GM04503 (cell line): Measurements from ENCODE around the gene PPOX.

Experiments
- DNase-seq: peaks from one replicate; pipeline ENCODE4 v3.0.0-alpha.2; 2012; ENCODE audit warnings: low read depth

Gene PPOX

DNA sequence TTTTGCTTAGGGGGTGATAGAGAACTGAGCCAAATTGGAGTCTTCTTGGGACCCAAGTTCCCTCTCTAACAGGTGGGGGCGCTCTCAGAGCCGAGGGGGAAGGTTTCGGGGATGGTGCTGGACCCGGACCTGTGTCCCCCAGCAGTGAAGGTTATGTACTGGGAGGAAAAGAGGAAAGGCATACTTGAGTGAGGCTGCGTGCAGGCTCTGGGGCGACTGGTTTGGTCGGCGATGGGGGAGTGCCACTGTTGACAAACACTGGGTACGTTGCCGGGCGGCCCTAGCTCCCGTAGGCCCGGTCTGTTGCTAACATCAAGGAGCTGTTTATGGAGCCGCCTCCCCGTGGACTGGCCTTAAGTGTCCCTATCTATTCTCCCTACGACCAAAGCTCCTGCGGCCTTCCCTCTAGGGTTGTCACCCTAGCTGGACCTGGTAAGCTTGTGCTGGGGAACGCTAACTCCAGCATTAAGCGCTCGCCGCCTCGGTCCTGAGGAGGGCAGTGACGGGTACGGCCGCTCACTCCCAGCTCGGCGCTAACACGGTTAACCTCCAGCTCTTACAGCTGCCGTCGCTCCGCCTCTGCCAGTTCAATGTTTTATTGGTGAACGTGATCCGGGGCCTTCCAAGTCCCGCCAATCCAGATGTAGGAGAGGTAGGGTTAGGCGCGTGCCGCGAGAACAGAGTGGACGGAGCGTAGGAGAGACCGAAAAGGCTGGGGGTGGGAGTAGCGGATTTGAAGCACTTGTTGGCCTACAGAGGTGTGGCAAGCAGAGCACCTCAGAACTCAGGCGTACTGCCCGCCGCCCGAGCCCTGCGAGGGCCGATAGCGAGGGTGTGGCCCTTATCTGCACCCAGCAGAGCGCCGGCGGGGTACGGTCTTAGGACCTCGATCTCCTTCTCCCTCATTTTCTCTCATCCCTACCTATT is at the start of gene PPOX:
Gene PPOX (plus strand): TSS at position 685 of the 927 bp plus-strand sequence. CDS start 422 bp downstream, outside the sequence.
- DNase-seq: peak; percentile 94

DNA sequence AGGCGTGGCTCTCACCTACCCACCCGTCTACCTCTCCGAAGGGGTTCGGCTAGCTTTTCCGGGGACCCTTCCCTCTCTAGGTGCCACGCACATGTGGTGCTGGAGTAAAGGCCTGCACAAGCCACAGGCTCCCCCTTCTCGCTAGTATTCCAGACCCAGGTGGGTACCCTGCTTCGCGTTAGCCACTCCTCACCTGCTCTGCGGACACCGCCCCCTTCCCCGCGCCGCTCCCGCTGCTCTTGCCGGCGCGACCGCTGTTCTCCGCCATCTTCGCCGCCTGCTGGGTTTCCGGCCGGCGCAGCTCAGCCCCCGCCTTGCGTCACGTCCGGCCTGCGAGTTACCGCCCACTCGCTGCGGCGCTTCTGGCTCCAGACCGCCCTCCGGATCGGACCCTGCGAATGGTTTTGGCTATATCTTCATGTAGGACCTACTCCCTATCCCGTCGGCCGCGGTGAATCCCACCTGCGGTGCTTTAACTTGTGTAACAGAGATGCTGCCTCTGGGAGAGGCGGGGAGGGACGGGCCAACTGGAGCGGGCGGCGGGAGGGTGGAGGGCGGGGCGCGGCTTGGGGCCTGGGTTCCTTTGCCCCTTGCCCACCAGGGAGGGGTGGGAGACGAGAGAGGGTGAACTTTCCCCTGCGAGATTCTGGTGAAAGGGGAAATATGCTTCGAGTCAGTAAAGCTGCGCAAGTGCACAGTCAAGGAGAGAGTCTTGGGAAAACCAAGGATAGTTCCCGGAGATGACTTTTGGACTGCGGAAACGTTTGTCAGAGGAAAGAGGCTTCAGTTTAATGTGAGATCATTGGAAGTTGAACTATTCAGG is 48.3 kb upstream of the PPOX start, which contains the start of the genes NIT1 and PFDN2:
Gene NIT1 (plus strand): TSS at position 347 of the 823 bp plus-strand sequence. CDS start 72 bp downstream, at position 419.
Gene PFDN2 (minus strand): TSS at position 279 of the 823 bp plus-strand sequence. CDS start 11 bp downstream, at position 268.
- no peak for DNase-seq

- no peak for DNase-seq
These were observed 46.9 kb upstream of the PPOX start for GRCh38 chr1:161119092-161119903.

GRCh38 chr1:161121042-161121650 is 45.1 kb upstream of the PPOX start:
- no peak for DNase-seq

DNA sequence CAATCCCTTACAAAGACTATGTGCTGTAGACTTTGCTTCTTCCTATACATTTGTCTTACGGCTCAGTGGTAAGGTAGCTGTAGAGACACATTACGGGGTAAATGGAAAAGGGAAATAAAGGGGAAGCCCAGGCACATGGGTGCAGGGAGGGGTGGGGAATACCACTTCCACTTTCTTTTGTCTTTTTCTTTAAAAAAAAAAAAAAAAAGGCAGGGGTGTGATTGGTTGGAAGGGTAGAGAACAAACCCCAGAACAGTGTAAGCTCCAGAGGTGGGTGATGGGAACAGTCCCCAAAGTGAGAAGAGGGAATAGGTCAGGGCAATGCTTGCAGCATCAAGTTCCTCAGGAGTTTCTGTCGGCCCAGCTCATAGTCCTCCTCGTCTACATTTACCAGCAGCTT is 44.4 kb upstream of the PPOX start:
- DNase-seq: no peak

- no peak for DNase-seq
These were observed 43.3 kb upstream of the PPOX start for GRCh38 chr1:161122967-161123366.

GRCh38 chr1:161127649-161128048 is 38.6 kb upstream of the PPOX start:
- DNase-seq: no peak

GRCh38 chr1:161128591-161129420 is 37.4 kb upstream of the PPOX start:
- DNase-seq: no peak

GRCh38 chr1:161130266-161130665 is 36.0 kb upstream of the PPOX start:
- DNase-seq: no peak

DNA sequence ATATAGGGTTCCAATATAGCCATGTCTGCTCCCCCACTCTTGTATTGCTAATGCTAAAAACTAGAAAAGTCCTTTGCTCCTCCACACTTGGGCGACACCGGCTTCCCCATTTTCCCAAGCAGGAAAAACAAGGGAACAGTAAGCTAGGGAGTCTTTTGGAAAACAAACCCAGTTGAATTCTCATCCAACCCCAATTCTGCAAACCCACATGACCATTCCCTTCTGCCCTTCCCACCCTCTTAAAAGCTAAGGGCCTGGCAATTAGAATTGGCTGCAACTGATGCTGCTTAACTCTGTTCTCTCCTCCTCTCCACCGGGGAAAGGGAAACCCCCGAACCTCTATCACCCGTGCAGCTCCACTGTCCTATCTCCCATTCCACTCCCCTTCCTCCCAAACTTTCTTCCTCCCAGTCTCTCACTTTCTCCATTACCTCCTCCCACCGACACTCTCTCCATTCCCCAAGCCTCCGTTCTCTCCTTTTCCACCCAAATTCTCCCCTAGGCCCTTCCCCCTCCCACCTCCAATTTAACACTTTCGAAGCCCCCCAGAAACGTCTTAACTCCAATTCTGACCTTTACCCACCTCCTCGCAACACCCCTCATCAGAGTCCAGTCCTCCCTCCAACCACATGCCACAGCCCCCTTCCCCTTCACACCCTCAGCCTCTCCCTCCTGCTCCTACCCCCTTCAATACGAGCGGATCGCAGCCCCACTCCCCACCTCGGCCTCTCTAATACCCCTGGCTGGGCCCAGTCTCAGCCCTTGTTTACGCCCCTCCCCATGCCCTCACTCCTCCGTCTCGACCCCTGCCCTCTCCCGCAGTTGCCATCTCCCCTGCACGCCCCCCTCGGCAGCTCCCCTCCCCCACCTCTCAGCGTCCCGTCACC is 34.5 kb upstream of the PPOX start:
- no peak for DNase-seq

DNA sequence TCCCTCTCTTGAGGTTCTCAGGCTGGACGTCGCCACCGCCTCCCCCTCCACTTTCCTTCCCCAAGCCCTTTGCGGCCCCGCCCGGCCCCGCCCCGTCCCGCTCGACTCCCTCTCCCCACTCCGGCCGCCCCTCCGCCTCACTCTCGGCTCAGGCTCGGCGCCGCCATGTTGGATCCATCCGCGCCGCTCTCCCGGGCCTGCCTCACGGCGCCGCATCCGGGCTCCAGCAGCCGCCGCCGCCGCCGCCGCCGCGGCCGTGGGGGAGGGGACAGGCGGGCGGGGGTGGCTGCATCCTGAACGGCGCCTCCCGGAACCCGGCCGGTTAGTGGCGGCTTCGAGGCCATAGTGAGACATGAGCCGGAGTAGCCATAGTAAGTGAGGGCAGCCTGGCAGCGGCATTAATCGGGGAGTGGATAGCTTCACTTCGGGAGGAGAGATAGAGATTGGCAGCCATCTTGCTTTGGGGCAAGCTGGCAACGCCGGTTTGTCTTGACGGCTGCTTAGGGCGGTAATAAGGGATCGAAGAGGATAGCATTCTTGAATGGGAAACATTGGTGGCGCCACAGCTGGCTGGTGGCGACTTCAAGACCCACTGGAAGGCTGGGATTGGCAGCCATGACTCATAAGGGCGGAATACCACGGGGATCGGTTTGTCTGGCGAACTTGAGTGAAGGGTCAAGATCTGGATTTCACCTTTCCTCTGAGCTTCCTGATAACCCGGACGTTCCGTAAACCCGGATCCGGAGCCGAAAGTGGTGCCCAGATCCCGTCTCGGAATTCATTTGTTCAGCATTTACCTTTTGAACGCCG is 33.6 kb upstream of the PPOX start, which contains the start of gene DEDD:
Gene DEDD (minus strand): TSS at position 258 of the 810 bp plus-strand sequence. CDS start 8,205 bp downstream, outside the sequence.
- peak; percentile 90 for DNase-seq

DNA sequence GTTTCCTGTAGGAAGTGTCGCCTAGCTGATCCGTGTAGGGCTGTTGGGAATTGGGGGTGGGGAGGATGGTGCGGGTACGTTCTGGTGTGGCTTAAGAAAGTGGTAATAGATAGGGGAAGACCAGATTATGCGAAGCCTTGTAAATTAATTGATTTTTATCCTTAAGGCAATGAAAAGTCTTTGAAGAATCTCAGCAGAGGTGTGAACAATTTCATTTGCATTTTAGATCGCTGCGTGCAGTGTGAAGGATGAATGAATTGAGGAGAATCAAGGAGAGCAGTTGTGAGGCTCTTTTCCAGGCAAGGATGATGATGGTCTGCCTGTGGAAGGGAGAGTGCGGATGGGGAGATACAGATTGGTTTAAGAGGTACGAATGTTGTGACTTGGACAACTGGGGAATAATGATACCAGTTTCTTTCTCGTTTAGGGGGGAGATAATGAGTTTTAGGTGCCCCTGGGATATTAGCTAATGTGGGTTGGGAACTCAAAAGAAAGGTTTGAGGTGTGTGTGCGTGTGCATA is 32.9 kb upstream of the PPOX start:
- no peak for DNase-seq

DNA sequence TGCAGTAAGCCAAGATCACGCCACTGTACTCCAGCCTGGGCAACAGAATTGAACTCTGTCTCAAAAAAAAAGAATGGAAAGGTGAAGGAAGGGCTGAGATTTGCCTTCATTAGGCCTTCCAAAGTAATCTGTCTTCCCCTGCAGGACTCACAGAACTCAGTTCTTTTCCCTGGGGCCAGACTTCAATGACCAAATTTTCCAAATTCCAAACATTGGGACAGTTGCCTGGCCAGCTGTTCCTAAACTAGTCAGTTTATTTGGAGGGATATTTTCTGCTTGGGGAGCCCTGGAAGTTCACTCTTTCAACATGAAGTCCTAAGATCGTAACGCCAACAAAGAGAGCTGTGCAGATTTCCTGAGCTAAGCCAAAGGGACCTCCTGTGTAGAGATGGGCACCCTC is 28.3 kb upstream of the PPOX start:
- no peak for DNase-seq

DNA sequence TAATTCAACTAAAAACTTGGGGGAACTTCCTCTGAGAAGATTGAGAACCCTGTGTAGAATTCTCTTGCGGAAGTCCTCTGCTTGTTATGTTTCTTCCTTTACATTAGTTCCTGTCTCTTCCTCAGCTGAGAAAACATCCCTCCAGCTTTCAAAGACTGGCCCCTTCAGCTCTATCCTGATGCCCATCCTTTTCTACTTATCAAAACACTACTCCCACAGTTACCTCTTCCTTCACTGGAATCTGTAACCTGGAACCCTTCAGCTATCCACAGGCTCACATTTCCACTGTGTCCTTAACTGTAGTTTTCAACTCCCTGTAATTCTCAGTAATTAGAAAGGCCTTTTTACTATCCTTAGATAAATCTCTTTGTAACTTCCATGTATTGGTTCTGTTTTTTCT is 27.8 kb upstream of the PPOX start:
- DNase-seq: no peak

DNA sequence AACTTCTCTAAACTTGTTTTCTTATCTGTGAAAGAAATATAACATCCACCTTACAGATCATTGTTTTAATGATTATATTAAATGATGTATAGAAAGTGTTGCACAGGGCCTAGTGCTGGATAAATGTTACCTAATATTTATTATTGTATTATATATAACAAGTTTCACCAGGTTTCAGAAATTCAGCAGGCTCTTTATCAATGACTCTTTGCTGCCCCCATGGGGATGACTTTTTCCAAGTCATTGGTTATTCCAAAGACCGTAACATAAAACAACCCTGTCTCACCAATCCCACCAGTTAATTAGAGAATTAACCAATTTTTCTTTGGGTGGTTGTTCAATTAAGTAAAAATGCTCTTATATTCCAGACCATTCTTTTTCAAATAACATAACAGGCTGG is 26.5 kb upstream of the PPOX start:
- DNase-seq: no peak

GRCh38 chr1:161140755-161141400 is 25.3 kb upstream of the PPOX start:
- no peak for DNase-seq

DNA sequence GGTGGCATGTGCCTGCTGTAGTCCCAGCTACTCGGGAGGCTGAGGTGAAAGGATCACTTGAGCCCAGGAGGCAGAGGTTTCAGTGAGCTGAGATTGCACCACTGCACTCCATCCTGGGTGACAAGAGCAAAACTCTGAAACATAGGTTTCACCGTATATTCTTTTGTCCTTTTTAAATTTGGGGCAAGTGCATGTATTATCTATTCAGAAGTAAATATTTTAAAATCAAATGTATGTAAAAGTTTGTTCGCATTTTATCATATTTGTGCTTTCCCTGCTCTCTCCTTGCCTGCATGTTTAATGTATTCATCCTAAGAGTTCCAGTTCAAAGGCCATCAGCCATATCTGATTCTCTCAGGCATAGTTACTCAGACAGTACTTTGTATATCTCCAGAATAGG is 20.4 kb upstream of the PPOX start:
- no peak for DNase-seq

GRCh38 chr1:161153176-161153575 is 13.1 kb upstream of the PPOX start:
- DNase-seq: no peak
